Measurements from ENCODE around the gene SERPINA1. TPM values are rescaled to one million over a fixed set of nuclear protein-coding genes. Genes with fewer than 3 reads are reported as not detected.

The SERPINA1 gene
- polyA plus RNA-seq, 2 of the 4 experiments (the other 2 are of a cell fraction) = 0.34 to 2.2 TPM

DNA sequence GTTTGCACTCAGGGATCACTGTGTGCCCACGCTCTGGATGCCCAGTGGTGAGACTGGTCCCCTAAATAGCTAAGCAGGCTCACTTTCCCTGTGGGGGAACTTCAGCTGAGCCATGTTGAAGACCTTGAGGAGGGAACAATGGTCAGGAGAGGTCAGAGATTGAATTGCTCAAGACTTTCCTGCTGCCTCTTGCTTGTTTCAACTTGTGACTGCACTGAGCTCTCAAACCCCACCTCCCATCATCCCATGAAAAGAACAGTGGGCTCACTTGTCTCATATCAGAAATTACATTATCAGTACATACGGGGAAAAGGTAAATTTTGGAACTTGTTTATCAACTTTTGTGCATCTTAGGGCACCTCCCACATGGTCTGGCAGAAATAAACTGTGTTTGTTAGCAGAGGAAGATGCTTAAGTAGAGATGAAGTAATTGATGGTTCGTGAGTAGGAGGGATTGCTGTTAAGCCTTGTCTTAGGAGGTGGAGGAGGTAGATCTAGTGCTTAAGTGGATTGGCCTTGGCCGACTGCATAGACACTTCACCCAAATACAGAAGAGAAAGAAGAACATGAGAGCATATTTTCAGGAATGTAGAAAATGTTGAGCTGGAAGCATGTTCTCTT lies 15.0 kb upstream of the SERPINA1 start:
- H3K9me3 ChIP-seq = no peaks in the 10 kb centered on the region
- DNase-seq (ENCODE audit: low read depth in 1 of 2, low spot score in 1 of 2) (no peak), FAIRE-seq (no peak), ATAC-seq (no peak)
- no peaks in the 10 kb centered on the region for H3K4me1 ChIP-seq
- ChIA-PET CTCF (interaction anchor here (1.0 kb wide), 1 partner anchor 19 kb away, joined by 3 read pairs; no protein-coding TSS in a partner anchor), POLR2A (no interaction called here)
- TF ChIP-seq KDM1A (IDR thresholded peaks at IDR 0.05; ENCODE audit: low read depth) = no peak
- TF ChIP-seq FOXS1 (CRISPR knock-in tag; IDR thresholded peaks at IDR 0.05) = no peak
- TF ChIP-seq PHF8 (IDR thresholded peaks at IDR 0.05; ENCODE audit: borderline replicate concordance, low read depth) = no peak
- no peak for TF ChIP-seq CBX2 (IDR thresholded peaks at IDR 0.05; ENCODE audit: borderline replicate concordance, low read depth)
- TF ChIP-seq MAX (IDR thresholded peaks at IDR 0.05) = no peak
- no peak overlapping the region for H3K27ac ChIP-seq
- H3K4me3 ChIP-seq = no peak overlapping the region
- WGBS (ENCODE audit: missing lambda C conversion rate) = 8% methylated on average over 4 of the region's 4 CpGs
- no peak overlapping the region for H3K4me2 ChIP-seq

- ChIA-PET CTCF (no interaction called here), POLR2A (no interaction called here)
- FAIRE-seq = no peak
- Histone ChIP-seq H3K4me3 (no peak overlapping the region), H3K9me3 (no peaks in the 10 kb centered on the region), H3K27ac (no peak overlapping the region), H3K4me1 (no peaks in the 10 kb centered on the region), H3K4me2 (no peak overlapping the region)
- TF ChIP-seq JUN (IDR thresholded peaks at IDR 0.05) (no peak), CEBPB (IDR thresholded peaks at IDR 0.05) (no peak), NPAS2 (CRISPR knock-in tag; IDR thresholded peaks at IDR 0.05; ENCODE audit: borderline replicate concordance) (no peak), NFE2L2 (conservative IDR thresholded peaks at IDR 0.05; ENCODE audit: low read length) (no peak), BHLHE40 (IDR thresholded peaks at IDR 0.05; ENCODE audit: low read depth, low read length) (no peak), RAD21 (conservative IDR thresholded peaks at IDR 0.05 in 1 of 2, IDR thresholded peaks at IDR 0.05 in 1 of 2) (no peak), NR3C1 (IDR thresholded peaks at IDR 0.05) (no peak), EP300 (IDR thresholded peaks at IDR 0.05) (no peak), KDM1A (IDR thresholded peaks at IDR 0.05; ENCODE audit: low read depth) (no peak), ESRRA (IDR thresholded peaks at IDR 0.05; ENCODE audit: borderline replicate concordance, low read length) (no peak), MAZ (IDR thresholded peaks at IDR 0.05; ENCODE audit: borderline replicate concordance, low read depth, low read length) (no peak), PBX3 (IDR thresholded peaks at IDR 0.05) (no peak), CHD4 (IDR thresholded peaks at IDR 0.05; ENCODE audit: borderline replicate concordance) (no peak), HOXB13 (CRISPR knock-in tag; IDR thresholded peaks at IDR 0.05; ENCODE audit: low read depth) (no peak), USF2 (IDR thresholded peaks at IDR 0.05) (no peak), GATA3 (IDR thresholded peaks at IDR 0.05; ENCODE audit: borderline replicate concordance) (no peak), ZFP36 (IDR thresholded peaks at IDR 0.05; ENCODE audit: borderline replicate concordance, partially characterized antibody) (no peak)
- no peak for DNase-seq (ENCODE audit: low read depth in 1 of 2, low spot score in 1 of 2)
- no peak for ATAC-seq
- WGBS (ENCODE audit: missing lambda C conversion rate) = 9% methylated on average over 1 of the region's 1 CpG
These were observed 12.7 kb upstream of the SERPINA1 start for GRCh38 chr14:94401083-94401482.

- CTCF ChIA-PET = no interaction called here
- H3K27ac ChIP-seq = no peak overlapping the region
- 40% methylated on average over 3 of the region's 3 CpGs for WGBS (ENCODE audit: missing lambda C conversion rate)
These were observed 12.0 kb upstream of the SERPINA1 start for GRCh38 chr14:94400422-94400841.

More at GRCh38 chr14:94400422-94400841, 12.0 kb upstream of the SERPINA1 start:
- H3K4me3 ChIP-seq = no peak overlapping the region
- POLR2A ChIA-PET = no interaction called here
- H3K4me2 ChIP-seq = no peak overlapping the region
- no peak for ATAC-seq
- no peaks in the 10 kb centered on the region for H3K4me1 ChIP-seq
- no peak for FAIRE-seq
- DNase-seq (ENCODE audit: low read depth in 1 of 2, low spot score in 1 of 2) = no peak
- no peaks in the 10 kb centered on the region for H3K9me3 ChIP-seq
- no peak for TF ChIP-seq RNF2 (IDR thresholded peaks at IDR 0.05; ENCODE audit: borderline replicate concordance, low read depth)

Data from A549 (cell line).